Activated CD8-positive, alpha-beta memory T cell treated with anti-CD3 and anti-CD28 coated beads for 1 hour (primary cell): ENCODE measurements around the gene HOXA4.

Source experiments
- DNase-seq, 2 donors: peaks; one replicate each; pipeline ENCODE4 v3.0.0-alpha.2; 2020; ENCODE audit warnings: low read depth in 1 of 2; ENCODE audit errors: extremely low read depth in 1 of 2

Gene HOXA4

GRCh38 chr7:27130540-27131389 lies at the start of gene HOXA4:
TSS of gene HOXA4 (minus strand) at chr7:27130757. CDS start at chr7:27130733, 24 bp downstream.
- DNase-seq, result peak; percentile 42 to 50

GRCh38 chr7:27179503-27180430 lies 49.2 kb upstream of the HOXA4 start:
- DNase-seq, result no peak

GRCh38 chr7:27179030-27179429 lies 48.5 kb upstream of the HOXA4 start:
- DNase-seq, result no peak

- DNase-seq, result no peak
Observed at GRCh38 chr7:27178366-27178765, 47.8 kb upstream of the HOXA4 start.

GRCh38 chr7:27177795-27178320 lies 47.3 kb upstream of the HOXA4 start:
- DNase-seq, result no peak

GRCh38 chr7:27176962-27177794 lies 46.6 kb upstream of the HOXA4 start:
- DNase-seq, result no peak

- DNase-seq, result no peak
Observed at GRCh38 chr7:27176524-27176845, 45.9 kb upstream of the HOXA4 start.

- no peak for DNase-seq
Observed at GRCh38 chr7:27175626-27176523, 45.3 kb upstream of the HOXA4 start.

- no peak for DNase-seq
Observed at GRCh38 chr7:27174874-27175625, 44.5 kb upstream of the HOXA4 start.

GRCh38 chr7:27173956-27174873 lies 43.7 kb upstream of the HOXA4 start, which contains the start of gene HOXA10:
TSS of gene HOXA10 (minus strand) at chr7:27174320. CDS start at chr7:27174306, 14 bp downstream.
- no peak for DNase-seq

- no peak for DNase-seq
Observed at GRCh38 chr7:27173511-27173955, 43.0 kb upstream of the HOXA4 start.

GRCh38 chr7:27172823-27173510 lies 42.4 kb upstream of the HOXA4 start:
- no peak for DNase-seq

- no peak for DNase-seq
Observed at GRCh38 chr7:27172315-27172774, 41.8 kb upstream of the HOXA4 start.

- DNase-seq, result no peak
Observed at GRCh38 chr7:27171637-27172314, 41.2 kb upstream of the HOXA4 start.

- no peak for DNase-seq
Observed at GRCh38 chr7:27171325-27171636, 40.7 kb upstream of the HOXA4 start.

- no peak for DNase-seq
Observed at GRCh38 chr7:27170426-27171324, 40.1 kb upstream of the HOXA4 start.
